ENCODE results near the gene IL20RA.

The IL20RA gene, protein sequence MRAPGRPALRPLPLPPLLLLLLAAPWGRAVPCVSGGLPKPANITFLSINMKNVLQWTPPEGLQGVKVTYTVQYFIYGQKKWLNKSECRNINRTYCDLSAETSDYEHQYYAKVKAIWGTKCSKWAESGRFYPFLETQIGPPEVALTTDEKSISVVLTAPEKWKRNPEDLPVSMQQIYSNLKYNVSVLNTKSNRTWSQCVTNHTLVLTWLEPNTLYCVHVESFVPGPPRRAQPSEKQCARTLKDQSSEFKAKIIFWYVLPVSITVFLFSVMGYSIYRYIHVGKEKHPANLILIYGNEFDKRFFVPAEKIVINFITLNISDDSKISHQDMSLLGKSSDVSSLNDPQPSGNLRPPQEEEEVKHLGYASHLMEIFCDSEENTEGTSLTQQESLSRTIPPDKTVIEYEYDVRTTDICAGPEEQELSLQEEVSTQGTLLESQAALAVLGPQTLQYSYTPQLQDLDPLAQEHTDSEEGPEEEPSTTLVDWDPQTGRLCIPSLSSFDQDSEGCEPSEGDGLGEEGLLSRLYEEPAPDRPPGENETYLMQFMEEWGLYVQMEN

DNA sequence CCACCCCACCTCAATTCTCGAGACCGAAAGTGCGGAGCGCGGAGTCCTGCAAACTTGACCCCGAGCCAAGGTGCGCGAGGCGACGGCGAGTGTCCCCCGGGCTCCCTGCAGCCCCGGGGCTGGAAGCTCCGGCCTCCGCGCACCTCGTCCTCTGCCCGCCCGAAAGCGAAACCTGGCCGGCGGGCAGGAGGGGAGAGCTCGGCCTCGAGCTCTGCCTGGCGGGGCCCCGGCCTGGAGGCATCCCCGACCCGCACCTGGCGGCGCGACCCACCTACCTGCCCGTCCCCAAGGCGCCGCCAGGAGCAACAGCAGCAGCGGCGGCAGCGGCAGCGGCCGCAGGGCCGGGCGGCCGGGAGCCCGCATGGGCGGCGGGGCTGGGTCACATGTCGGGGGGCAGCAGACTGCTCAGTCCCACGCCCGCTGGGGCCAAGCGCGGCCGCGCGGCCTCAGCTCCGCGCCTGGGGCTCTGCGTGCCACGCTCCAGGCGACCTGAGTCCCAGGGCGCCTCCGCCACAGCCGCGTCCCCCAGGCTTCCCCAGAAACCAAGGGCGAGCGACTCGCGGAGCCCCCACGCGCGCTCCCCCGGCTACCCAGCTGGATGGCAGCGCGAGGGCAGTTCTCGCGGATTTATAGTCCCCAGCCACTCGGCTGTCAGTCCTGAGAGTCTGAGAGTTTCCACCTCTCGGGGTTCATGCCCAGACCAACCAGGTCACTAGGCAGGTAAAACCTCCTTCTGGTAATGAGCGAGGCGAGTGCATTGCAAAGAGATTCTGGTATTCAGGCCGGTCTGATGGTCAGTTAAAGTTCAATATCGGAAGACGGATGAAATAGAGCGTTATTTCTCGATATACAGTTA lies at the start of gene IL20RA:
Gene IL20RA (minus strand): TSS at position 600 of the 856 bp plus-strand sequence. CDS start 237 bp downstream, at position 363.
- peak within 1 kb of the TSS; percentile 69 for H3K4me3 ChIP-seq (ENCODE audit: low read depth, low read length)
- H3K36me3 ChIP-seq (replicated peaks), result no peaks in the 10 kb centered on the region
- no peak for DNase-seq
- in situ Hi-C loops (cut with HindIII; ENCODE audit: low pct_ligation_motif_present, low sequenced_read_pairs), result no loop called here
- no peak within 1 kb of the TSS for H3K27ac ChIP-seq
- peaks cover 2% of the 10 kb centered on the region for H3K27me3 ChIP-seq (replicated peaks)
- no peak for TF ChIP-seq CTCF (IDR thresholded peaks at IDR 0.05; ENCODE audit: low read depth, low read length, missing control alignments)

DNA sequence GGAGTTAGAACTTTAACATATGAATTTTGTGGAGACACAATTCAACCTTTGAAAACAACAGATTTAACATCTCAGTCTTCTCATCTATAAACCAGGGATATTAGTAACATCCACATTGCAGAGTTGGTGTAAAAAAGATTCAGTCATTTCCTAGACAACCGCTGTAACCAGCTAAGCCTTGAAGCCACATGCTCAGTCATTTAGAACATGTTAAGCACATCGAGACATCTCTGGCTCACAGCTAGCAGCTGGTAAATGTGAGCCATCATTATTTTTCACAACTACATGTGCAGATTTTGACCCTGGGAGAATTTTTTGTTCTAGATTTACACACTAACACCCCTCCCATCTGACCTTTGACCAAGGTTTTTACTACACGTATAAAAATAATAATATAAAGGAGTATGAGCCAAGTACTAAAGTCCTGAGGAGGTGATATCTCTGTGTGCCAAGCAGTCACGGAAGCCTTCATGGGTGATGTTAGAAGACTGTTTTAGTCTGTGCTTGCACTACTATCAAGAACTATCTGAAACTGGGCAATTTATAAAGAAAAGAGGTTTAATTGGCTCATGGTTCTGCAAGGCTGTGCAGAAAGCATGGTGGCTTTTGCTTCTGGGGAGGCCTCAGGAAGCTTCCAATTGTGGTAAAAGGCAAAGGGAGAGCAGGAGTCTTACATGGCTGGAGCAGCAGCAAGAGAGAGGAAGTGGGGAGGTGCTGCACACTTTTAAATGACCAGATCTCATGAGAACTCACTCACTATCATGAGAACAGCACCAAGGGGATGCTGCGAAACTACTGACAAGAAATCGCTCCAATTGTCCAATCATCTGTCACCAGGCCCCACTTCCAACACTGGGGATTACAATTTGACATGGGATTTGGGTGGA lies 48.7 kb upstream of the IL20RA start:
- H3K4me3 ChIP-seq (ENCODE audit: low read depth, low read length), result no peak overlapping the region
- TF ChIP-seq CTCF (IDR thresholded peaks at IDR 0.05; ENCODE audit: low read depth, low read length, missing control alignments), result no peak
- no peak for DNase-seq
- no peak overlapping the region for H3K27ac ChIP-seq
- H3K36me3 ChIP-seq (replicated peaks), result no peaks in the 10 kb centered on the region
- in situ Hi-C loops (cut with HindIII; ENCODE audit: low pct_ligation_motif_present, low sequenced_read_pairs), result no loop called here
- no peaks in the 10 kb centered on the region for H3K27me3 ChIP-seq (replicated peaks)

DNA sequence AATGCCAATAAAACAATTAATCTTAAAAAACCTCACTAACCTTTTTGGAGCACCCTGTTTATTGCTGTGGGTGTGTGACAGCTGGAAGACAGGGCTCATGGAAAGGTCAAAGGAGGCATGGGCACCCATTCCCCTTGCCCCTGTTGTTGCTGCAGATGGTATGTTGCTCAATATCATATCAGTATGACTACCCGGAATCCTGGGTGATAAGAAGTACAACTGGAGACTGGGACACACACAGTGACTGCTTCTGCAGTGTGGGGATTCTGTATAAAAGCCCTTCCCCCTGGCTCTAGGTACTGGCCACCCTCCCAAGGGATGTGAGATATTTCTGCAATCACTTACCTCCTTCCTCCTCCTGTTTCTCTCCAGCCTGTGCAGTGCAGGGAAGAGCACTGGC lies 47.3 kb upstream of the IL20RA start:
- Histone ChIP-seq H3K27me3 (replicated peaks) (no peaks in the 10 kb centered on the region), H3K27ac (no peak overlapping the region), H3K36me3 (replicated peaks) (no peaks in the 10 kb centered on the region), H3K4me3 (ENCODE audit: low read depth, low read length) (no peak overlapping the region)
- no peak for DNase-seq
- no peak for TF ChIP-seq CTCF (IDR thresholded peaks at IDR 0.05; ENCODE audit: low read depth, low read length, missing control alignments)
- in situ Hi-C loops (cut with HindIII; ENCODE audit: low pct_ligation_motif_present, low sequenced_read_pairs), result no loop called here

GRCh38 chr6:137089305-137089704 lies 44.5 kb upstream of the IL20RA start:
- Histone ChIP-seq H3K36me3 (replicated peaks) (no peaks in the 10 kb centered on the region), H3K4me3 (ENCODE audit: low read depth, low read length) (no peak overlapping the region), H3K27ac (no peak overlapping the region), H3K27me3 (replicated peaks) (peaks cover 2% of the 10 kb centered on the region)
- in situ Hi-C loops (cut with HindIII; ENCODE audit: low pct_ligation_motif_present, low sequenced_read_pairs), result no loop called here
- no peak for DNase-seq
- no peak for TF ChIP-seq CTCF (IDR thresholded peaks at IDR 0.05; ENCODE audit: low read depth, low read length, missing control alignments)

DNA sequence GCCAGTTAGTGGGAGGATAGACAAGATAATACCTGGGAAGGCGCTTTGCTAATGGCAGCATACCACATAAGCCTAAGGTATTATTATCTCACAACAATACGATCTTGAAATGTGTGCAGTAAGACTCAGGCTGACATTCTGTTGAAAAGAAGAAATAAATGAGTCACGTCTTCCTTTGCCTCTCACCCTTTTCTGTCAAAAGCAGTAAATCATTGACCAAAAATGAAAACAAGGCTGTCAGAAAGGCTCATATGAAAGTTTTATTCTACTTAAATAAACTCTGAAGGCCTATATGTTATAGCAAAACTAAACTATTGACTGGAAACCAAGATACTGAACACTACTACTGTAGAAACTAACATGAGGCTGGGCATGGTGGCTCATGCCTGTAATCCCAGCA lies 43.1 kb upstream of the IL20RA start:
- Histone ChIP-seq H3K27ac (no peak overlapping the region), H3K36me3 (replicated peaks) (no peaks in the 10 kb centered on the region), H3K4me3 (ENCODE audit: low read depth, low read length) (no peak overlapping the region), H3K27me3 (replicated peaks) (peaks cover 2% of the 10 kb centered on the region)
- in situ Hi-C loops (cut with HindIII; ENCODE audit: low pct_ligation_motif_present, low sequenced_read_pairs), result no loop called here
- no peak for DNase-seq
- TF ChIP-seq CTCF (IDR thresholded peaks at IDR 0.05; ENCODE audit: low read depth, low read length, missing control alignments), result no peak

Data from brain microvascular endothelial cell (primary cell).